Activated gamma-delta T cell treated with anti-CD3 and anti-CD28 coated beads, Interleukin-2, amount 50 U/mL, for 16 hours (primary cell): ENCODE results near the gene TRAM2.

Source experiments
- DNase-seq: peaks from one replicate; pipeline ENCODE4 v3.0.0-alpha.2; 2020; ENCODE audit warnings: low read depth

TRAM2 gene

GRCh38 chr6:52507557-52508260 is 69.2 kb downstream of the TRAM2 start:
- no peak for DNase-seq

- no peak for DNase-seq
Observed at GRCh38 chr6:52506476-52506875, 70.4 kb downstream of the TRAM2 start.

GRCh38 chr6:52505726-52506409 is 71.0 kb downstream of the TRAM2 start:
- no peak for DNase-seq

GRCh38 chr6:52504782-52505136 is 72.1 kb downstream of the TRAM2 start:
- no peak for DNase-seq

- no peak for DNase-seq
Observed at GRCh38 chr6:52503851-52504781, 72.7 kb downstream of the TRAM2 start.

GRCh38 chr6:52503323-52503747 is 73.5 kb downstream of the TRAM2 start:
- DNase-seq = no peak

- DNase-seq = no peak
Observed at GRCh38 chr6:52502306-52503029, 74.4 kb downstream of the TRAM2 start.

- DNase-seq = no peak
Observed at GRCh38 chr6:52500238-52501129, 76.4 kb downstream of the TRAM2 start.

- no peak for DNase-seq
Observed at GRCh38 chr6:52499681-52500236, 77.1 kb downstream of the TRAM2 start.

GRCh38 chr6:52499026-52499425 is 77.8 kb downstream of the TRAM2 start:
- no peak for DNase-seq

- DNase-seq = no peak
Observed at GRCh38 chr6:52498538-52499017, 78.3 kb downstream of the TRAM2 start.

GRCh38 chr6:52497652-52498408 is 79.0 kb downstream of the TRAM2 start:
- DNase-seq = no peak

- DNase-seq = no peak
Observed at GRCh38 chr6:52496631-52497030, 80.2 kb downstream of the TRAM2 start.

GRCh38 chr6:52495922-52496321 is 80.9 kb downstream of the TRAM2 start:
- DNase-seq = no peak

GRCh38 chr6:52494298-52495072 is 82.4 kb downstream of the TRAM2 start:
- no peak for DNase-seq

GRCh38 chr6:52493669-52494068 is 83.2 kb downstream of the TRAM2 start:
- DNase-seq = no peak

- no peak for DNase-seq
Observed at GRCh38 chr6:52491203-52492069, 85.4 kb downstream of the TRAM2 start.

GRCh38 chr6:52489881-52490280 is 87.0 kb downstream of the TRAM2 start:
- no peak for DNase-seq
